OCI-LY1 (cell line): ENCODE results near the gene HDAC9.

Source experiments
- H2AFZ ChIP-seq: fragments of 200-600 bp; sonication (generic), shearing (Covaris generic); 2 replicates; pipeline ENCODE4 v1.6.0; 2014; ENCODE audit warnings: antibody characterized with exemption, mild to moderate bottlenecking, low read length
- H3F3A ChIP-seq: fragments of 200-600 bp; sonication (generic), shearing (Covaris generic); 2 replicates; pipeline ENCODE4 v1.6.0; 2014; ENCODE audit warnings: mild to moderate bottlenecking, antibody characterized with exemption, low read length, moderate library complexity; ENCODE audit not compliant: insufficient read depth
- H3K27ac ChIP-seq: fragments of 200-600 bp; sonication (generic); 2 replicates; pipeline ENCODE4 v1.5.1; 2014; ENCODE audit warnings: low read length, mixed run types, mild to moderate bottlenecking, low read depth; ENCODE audit not compliant: poor library complexity, severe bottlenecking
- H3K27me3 ChIP-seq: fragments of 200-600 bp; sonication (generic); 2 replicates; pipeline ENCODE4 v1.6.0; 2014; ENCODE audit warnings: antibody characterized with exemption, mild to moderate bottlenecking, low read length, moderate library complexity; ENCODE audit not compliant: insufficient read depth
- H3K36me3 ChIP-seq: fragments of 200-600 bp; sonication (generic); 2 replicates; pipeline ENCODE4 v1.6.1; 2014; ENCODE audit warnings: mild to moderate bottlenecking, antibody characterized with exemption, low read length, moderate library complexity, mixed read lengths; ENCODE audit not compliant: insufficient read depth
- H3K4me1 ChIP-seq: fragments of 200-600 bp; sonication (generic); 2 replicates; pipeline ENCODE4 v1.5.1; 2014; ENCODE audit warnings: mild to moderate bottlenecking, low read length, moderate library complexity; ENCODE audit not compliant: insufficient read depth, severe bottlenecking
- H3K4me2 ChIP-seq: fragments of 200-600 bp; sonication (generic), shearing (Covaris generic); 2 replicates; pipeline ENCODE4 v1.6.1; 2014; ENCODE audit warnings: low read length
- H3K4me3 ChIP-seq: fragments of 200-600 bp; sonication (generic); 2 replicates; pipeline ENCODE4 v1.5.1; 2014; ENCODE audit warnings: low read length, low read depth, mild to moderate bottlenecking, mixed read lengths; ENCODE audit not compliant: poor library complexity, severe bottlenecking
- H3K79me2 ChIP-seq: fragments of 200-600 bp; shearing (Covaris generic); 2 replicates; pipeline ENCODE4 v1.6.1; 2016; ENCODE audit warnings: mixed run types, low read length, mixed read lengths; ENCODE audit not compliant: insufficient read depth
- H3K9ac ChIP-seq: fragments of 200-600 bp; sonication (generic), shearing (Covaris generic); 2 replicates; pipeline ENCODE4 v1.6.1; 2014; ENCODE audit warnings: mild to moderate bottlenecking, low read length, mixed read lengths
- H3K9me2 ChIP-seq: fragments of 200-600 bp; sonication (generic), shearing (Covaris generic); 2 replicates; pipeline ENCODE4 v1.6.1; 2014; ENCODE audit warnings: low read depth, mild to moderate bottlenecking, low read length, mixed read lengths
- H3K9me3 ChIP-seq: fragments of 200-600 bp; shearing (Covaris generic); 2 replicates; pipeline ENCODE4 v1.6.1; 2014; ENCODE audit warnings: low read length, mixed read lengths
- H4K20me1 ChIP-seq: fragments of 200-600 bp; sonication (generic), shearing (Covaris generic); 2 replicates; pipeline ENCODE4 v1.6.0; 2016; ENCODE audit warnings: mild to moderate bottlenecking, low read length; ENCODE audit not compliant: insufficient read depth
- EZH2 ChIP-seq: fragments of 200-600 bp; sonication (generic), shearing (Covaris generic); IDR thresholded peaks from 2 replicates; pipeline ENCODE4 v1.8.0; 2017; ENCODE audit warnings: borderline replicate concordance, mixed run types, mild to moderate bottlenecking, antibody characterized with exemption, low read length, moderate library complexity, mixed read lengths
- TF ChIP-seq, protein P1 (sequence below): fragments of 200-600 bp; sonication (generic), shearing (Covaris generic); IDR thresholded peaks from 2 replicates; pipeline ENCODE4 v1.5.1; 2017; ENCODE audit warnings: mild to moderate bottlenecking, antibody characterized with exemption, low read length, moderate library complexity, mixed read lengths

Gene HDAC9

DNA sequence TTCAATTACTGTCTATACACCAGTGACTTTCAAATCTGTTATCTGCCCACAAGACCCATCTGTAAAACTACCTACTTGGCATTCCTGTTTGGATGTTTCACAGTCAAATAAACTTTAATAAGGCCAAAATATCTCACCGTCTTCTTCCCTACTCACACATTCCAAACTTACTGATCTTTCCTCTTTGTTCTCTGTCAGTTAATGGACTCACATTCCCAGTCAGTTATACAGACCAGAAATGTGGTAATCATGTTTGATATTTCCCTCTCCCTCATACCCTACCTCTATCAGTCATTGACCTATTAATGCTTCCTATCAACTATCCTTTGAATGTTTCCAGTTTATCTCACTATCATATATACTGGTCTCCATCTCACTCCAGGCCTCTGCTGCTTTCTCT is 28.5 kb upstream of the HDAC9 start:
- no peaks in the 10 kb centered on the region for H3K4me1 ChIP-seq
- H2AFZ ChIP-seq, result no peak overlapping the region
- no peak overlapping the region for H3K27ac ChIP-seq
- no peaks in the 10 kb centered on the region for H3F3A ChIP-seq
- H3K36me3 ChIP-seq, result no peaks in the 10 kb centered on the region
- H3K27me3 ChIP-seq, result no peaks in the 10 kb centered on the region
- H3K9ac ChIP-seq, result no peak overlapping the region
- no peak overlapping the region for H3K4me2 ChIP-seq
- TF ChIP-seq, protein P1, sequence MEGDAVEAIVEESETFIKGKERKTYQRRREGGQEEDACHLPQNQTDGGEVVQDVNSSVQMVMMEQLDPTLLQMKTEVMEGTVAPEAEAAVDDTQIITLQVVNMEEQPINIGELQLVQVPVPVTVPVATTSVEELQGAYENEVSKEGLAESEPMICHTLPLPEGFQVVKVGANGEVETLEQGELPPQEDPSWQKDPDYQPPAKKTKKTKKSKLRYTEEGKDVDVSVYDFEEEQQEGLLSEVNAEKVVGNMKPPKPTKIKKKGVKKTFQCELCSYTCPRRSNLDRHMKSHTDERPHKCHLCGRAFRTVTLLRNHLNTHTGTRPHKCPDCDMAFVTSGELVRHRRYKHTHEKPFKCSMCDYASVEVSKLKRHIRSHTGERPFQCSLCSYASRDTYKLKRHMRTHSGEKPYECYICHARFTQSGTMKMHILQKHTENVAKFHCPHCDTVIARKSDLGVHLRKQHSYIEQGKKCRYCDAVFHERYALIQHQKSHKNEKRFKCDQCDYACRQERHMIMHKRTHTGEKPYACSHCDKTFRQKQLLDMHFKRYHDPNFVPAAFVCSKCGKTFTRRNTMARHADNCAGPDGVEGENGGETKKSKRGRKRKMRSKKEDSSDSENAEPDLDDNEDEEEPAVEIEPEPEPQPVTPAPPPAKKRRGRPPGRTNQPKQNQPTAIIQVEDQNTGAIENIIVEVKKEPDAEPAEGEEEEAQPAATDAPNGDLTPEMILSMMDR, result no peak
- no peak for TF ChIP-seq EZH2
- H3K9me2 ChIP-seq, result no peaks in the 10 kb centered on the region
- H3K79me2 ChIP-seq, result no peaks in the 10 kb centered on the region
- no peaks in the 10 kb centered on the region for H3K9me3 ChIP-seq
- H4K20me1 ChIP-seq, result no peaks in the 10 kb centered on the region
- no peak overlapping the region for H3K4me3 ChIP-seq

- no peak for TF ChIP-seq EZH2
- TF ChIP-seq, protein P1, result no peak
- Histone ChIP-seq H3K79me2 (no peaks in the 10 kb centered on the region), H3K9me3 (no peaks in the 10 kb centered on the region), H3K27ac (no peak overlapping the region), H4K20me1 (no peaks in the 10 kb centered on the region), H3K27me3 (no peaks in the 10 kb centered on the region), H3K4me2 (no peak overlapping the region), H3K9me2 (no peaks in the 10 kb centered on the region), H3K36me3 (no peaks in the 10 kb centered on the region), H3F3A (no peaks in the 10 kb centered on the region), H2AFZ (no peak overlapping the region), H3K9ac (no peak overlapping the region), H3K4me3 (no peak overlapping the region), H3K4me1 (no peaks in the 10 kb centered on the region)
These were observed 26.8 kb upstream of the HDAC9 start for GRCh38 chr7:18468795-18469194.

- no peak for TF ChIP-seq EZH2
- TF ChIP-seq, protein P1, result no peak
- Histone ChIP-seq H3K27me3 (no peaks in the 10 kb centered on the region), H3K4me1 (no peaks in the 10 kb centered on the region), H3K79me2 (no peaks in the 10 kb centered on the region), H2AFZ (no peak overlapping the region), H3K4me2 (no peak overlapping the region), H3K9me3 (no peaks in the 10 kb centered on the region), H3K9me2 (no peaks in the 10 kb centered on the region), H4K20me1 (no peaks in the 10 kb centered on the region), H3K36me3 (no peaks in the 10 kb centered on the region), H3K9ac (no peak overlapping the region), H3K4me3 (no peak overlapping the region), H3F3A (no peaks in the 10 kb centered on the region), H3K27ac (no peak overlapping the region)
These were observed 26.2 kb upstream of the HDAC9 start for GRCh38 chr7:18469316-18469715.
